GM12872 (cell line): ENCODE results near the gene SPAG8.

Experiments
- CTCF ChIP-seq: IDR thresholded peaks from 3 replicates; pipeline ENCODE4 v1.5.1; 2011; ENCODE audit warnings: low read depth, mild to moderate bottlenecking, low read length, moderate library complexity; ENCODE audit not compliant: insufficient read depth

Gene SPAG8

GRCh38 chr9:35776018-35776417, 36.0 kb downstream of the SPAG8 start:
- no peak for TF ChIP-seq CTCF

- TF ChIP-seq CTCF: no peak
These were observed 37.0 kb downstream of the SPAG8 start for GRCh38 chr9:35774907-35775635.

GRCh38 chr9:35771943-35772342, 40.1 kb downstream of the SPAG8 start:
- TF ChIP-seq CTCF: no peak

- no peak for TF ChIP-seq CTCF
These were observed 40.5 kb downstream of the SPAG8 start for GRCh38 chr9:35771534-35771933.

GRCh38 chr9:35771075-35771433, 41.0 kb downstream of the SPAG8 start:
- no peak for TF ChIP-seq CTCF

- no peak for TF ChIP-seq CTCF
These were observed 42.3 kb downstream of the SPAG8 start for GRCh38 chr9:35769763-35770162.

GRCh38 chr9:35767458-35767857, 44.6 kb downstream of the SPAG8 start:
- no peak for TF ChIP-seq CTCF
